H9 (cell line): Measurements from ENCODE around the gene BICD1. TPM values are rescaled to one million over a fixed set of nuclear protein-coding genes. Genes with fewer than 3 reads are reported as not detected.

ENCODE experiments used
- DNase-seq: peaks from one replicate; pipeline ENCODE4 v3.0.0-alpha.2; 2017
- H2AFZ ChIP-seq: one replicate; pipeline ENCODE4 v1.6.1; 2013; ENCODE audit warnings: mild to moderate bottlenecking, low read length, control low read depth, moderate library complexity
- H2AK5ac ChIP-seq: 2 replicates; pipeline ENCODE4 v1.6.1; 2013; ENCODE audit warnings: low read length, control low read depth, mixed read lengths; ENCODE audit not compliant: insufficient read length
- H2BK120ac ChIP-seq: one replicate; pipeline ENCODE4 v1.6.1; 2013; ENCODE audit warnings: low read depth, mild to moderate bottlenecking, low read length, control low read depth, inconsistent platforms; ENCODE audit not compliant: poor library complexity, severe bottlenecking
- H2BK12ac ChIP-seq: 2 replicates; pipeline ENCODE4 v1.6.1; 2013; ENCODE audit warnings: low read length, control low read depth, mixed read lengths, low read depth; ENCODE audit not compliant: insufficient read length
- H2BK15ac ChIP-seq: 2 replicates; pipeline ENCODE4 v1.6.1; 2013; ENCODE audit warnings: low read depth, low read length, control low read depth
- H2BK20ac ChIP-seq: one replicate; pipeline ENCODE4 v1.6.1; 2013; ENCODE audit warnings: low read depth, mild to moderate bottlenecking, low read length, control low read depth, inconsistent platforms; ENCODE audit not compliant: poor library complexity, severe bottlenecking
- H2BK5ac ChIP-seq: 2 replicates; pipeline ENCODE4 v1.6.1; 2013; ENCODE audit warnings: low read length, control low read depth, mixed read lengths; ENCODE audit not compliant: insufficient read length
- H3K14ac ChIP-seq: 2 replicates; pipeline ENCODE4 v1.6.1; 2013; ENCODE audit warnings: low read length, control low read depth; ENCODE audit not compliant: insufficient read depth
- H3K18ac ChIP-seq: 2 replicates; pipeline ENCODE4 v1.6.1; 2013; ENCODE audit warnings: low read depth, mild to moderate bottlenecking, mixed read lengths, low read length, control low read depth; ENCODE audit not compliant: insufficient read length
- H3K23ac ChIP-seq: 2 replicates; pipeline ENCODE4 v1.6.1; 2013; ENCODE audit warnings: low read length, control low read depth, mixed read lengths, low read depth; ENCODE audit not compliant: insufficient read length
- H3K23me2 ChIP-seq: 2 replicates; pipeline ENCODE4 v1.6.1; 2013; ENCODE audit warnings: low read depth, mild to moderate bottlenecking, mixed read lengths, low read length, control low read depth; ENCODE audit not compliant: insufficient read length, poor library complexity, severe bottlenecking
- H3K27ac ChIP-seq: 2 replicates; pipeline ENCODE4 v1.5.1; 2013; ENCODE audit warnings: low read length, control low read depth, mixed read lengths, low read depth; ENCODE audit not compliant: insufficient read length
- H3K27me3 ChIP-seq: 2 replicates; pipeline ENCODE4 v1.6.1; 2013; ENCODE audit warnings: low read length, control low read depth, inconsistent platforms; ENCODE audit not compliant: insufficient read depth
- H3K4ac ChIP-seq: 2 replicates; pipeline ENCODE4 v1.6.1; 2013; ENCODE audit warnings: low read depth, mild to moderate bottlenecking, control low read depth, inconsistent platforms, low read length, moderate library complexity
- H3K4me1 ChIP-seq: 2 replicates; pipeline ENCODE4 v1.6.1; 2013; ENCODE audit warnings: low read length, control low read depth, inconsistent platforms; ENCODE audit not compliant: insufficient read depth
- H3K4me2 ChIP-seq: 2 replicates; pipeline ENCODE4 v1.6.1; 2013; ENCODE audit warnings: low read length, control low read depth, mixed read lengths; ENCODE audit not compliant: insufficient read length, insufficient read depth
- H3K56ac ChIP-seq: 2 replicates; pipeline ENCODE4 v1.6.1; 2013; ENCODE audit warnings: low read depth, mild to moderate bottlenecking, mixed read lengths, low read length, control low read depth; ENCODE audit not compliant: insufficient read length
- H3K79me1 ChIP-seq: 2 replicates; pipeline ENCODE4 v1.6.1; 2013; ENCODE audit warnings: low read depth, mild to moderate bottlenecking, moderate library complexity, low read length, control low read depth, inconsistent platforms; ENCODE audit not compliant: insufficient read depth, poor library complexity, severe bottlenecking
- H3K79me2 ChIP-seq: 2 replicates; pipeline ENCODE4 v1.6.1; 2013; ENCODE audit warnings: low read length, control low read depth, inconsistent platforms; ENCODE audit not compliant: insufficient read depth
- H3K9ac ChIP-seq: 2 replicates; pipeline ENCODE4 v1.6.1; 2013; ENCODE audit warnings: low read length, control low read depth, mixed read lengths; ENCODE audit not compliant: insufficient read length; ENCODE audit errors: extremely low read depth
- H3K9me3 ChIP-seq: one replicate; pipeline ENCODE4 v1.6.1; 2013; ENCODE audit warnings: low read depth, low read length, inconsistent platforms; ENCODE audit not compliant: control insufficient read depth
- H3T11ph ChIP-seq: one replicate; pipeline ENCODE4 v1.6.1; 2013; ENCODE audit warnings: mild to moderate bottlenecking, low read length, control low read depth, inconsistent platforms
- H4K20me1 ChIP-seq: one replicate; pipeline ENCODE4 v1.6.1; 2013; ENCODE audit not compliant: control insufficient read depth, insufficient read length, insufficient read depth
- H4K5ac ChIP-seq: 2 replicates; pipeline ENCODE4 v1.6.1; 2013; ENCODE audit warnings: low read depth, mild to moderate bottlenecking, mixed read lengths, low read length, control low read depth; ENCODE audit not compliant: insufficient read length
- H4K8ac ChIP-seq: replicated peaks from 2 replicates; pipeline ENCODE4 v1.6.1; 2013; ENCODE audit warnings: low read length, control low read depth, mixed read lengths, low read depth; ENCODE audit not compliant: insufficient read length
- H4K91ac ChIP-seq: 2 replicates; pipeline ENCODE4 v1.6.1; 2013; ENCODE audit warnings: low read depth, mild to moderate bottlenecking, moderate library complexity, mixed read lengths, low read length, control low read depth; ENCODE audit not compliant: insufficient read length
- H3K27ac Mint-ChIP-seq, 3 experiments: 2 replicates in 2 of 3; 3 replicates in 1 of 3; pipeline ENCODE4 v1.8.0; 2020 to 2021; ENCODE audit warnings: mixed read lengths in 3 of 3, mild to moderate bottlenecking in 1 of 3, moderate library complexity in 1 of 3
- H3K27me3 Mint-ChIP-seq: 2 replicates; pipeline ENCODE4 v1.8.0; 2021; ENCODE audit warnings: low read depth, mild to moderate bottlenecking, moderate library complexity, mixed read lengths
- H3K36me3 Mint-ChIP-seq, 3 experiments: 2 replicates in 2 of 3; 3 replicates in 1 of 3; pipeline ENCODE4 v1.8.0; 2020 to 2021; ENCODE audit warnings: low read depth in 3 of 3, mixed read lengths in 3 of 3; ENCODE audit not compliant: insufficient read depth in 1 of 3
- H3K4me1 Mint-ChIP-seq, 2 experiments: 2 replicates each; pipeline ENCODE4 v1.8.0; 2020; ENCODE audit warnings: mixed read lengths in 2 of 2
- H3K4me3 Mint-ChIP-seq, 2 experiments: 2 replicates in 1 of 2; 3 replicates in 1 of 2; pipeline ENCODE4 v1.8.0; 2020 to 2021; ENCODE audit warnings: mild to moderate bottlenecking in 2 of 2, mixed read lengths in 2 of 2, moderate library complexity in 1 of 2
- H3K9me3 Mint-ChIP-seq, 2 experiments: 2 replicates in 1 of 2; 3 replicates in 1 of 2; pipeline ENCODE4 v1.8.0; 2020; ENCODE audit warnings: mild to moderate bottlenecking in 2 of 2, mixed read lengths in 2 of 2, moderate library complexity in 1 of 2
- total RNA-seq: library from RNA; stranded (reverse); gene quantifications from 2 replicates; pipeline ENCODE4 v1.2.1, GENCODE V29; 2021
- TF ChIP-seq, protein P1 (sequence below): fragments of 200-600 bp; sonication (generic); conservative IDR thresholded peaks from 3 replicates; pipeline ENCODE4 v1.8.0; 2021; ENCODE audit warnings: antibody characterized with exemption, mild to moderate bottlenecking

BICD1 gene
- total RNA-seq, 1 experiment from 2014 or later: 134 TPM

- H3K4ac ChIP-seq: no peak overlapping the region
- H3K18ac ChIP-seq: no peak overlapping the region
- H3K9me3 Mint-ChIP-seq: no peaks in the 10 kb centered on the region
- H3K36me3 Mint-ChIP-seq: peaks cover 16 to 32% (median 25%) of the 10 kb centered on the region in 3 experiments
- no peaks in the 10 kb centered on the region for H3K27me3 ChIP-seq
- H2BK20ac ChIP-seq: no peak overlapping the region
- H3K27me3 Mint-ChIP-seq: no peaks in the 10 kb centered on the region
- no peak overlapping the region for H3K27ac ChIP-seq
- H3K4me1 ChIP-seq: peaks cover 8% of the 10 kb centered on the region
- no peak overlapping the region for H2BK5ac ChIP-seq
- H4K91ac ChIP-seq: no peak overlapping the region
- H2BK15ac ChIP-seq: no peak overlapping the region
- H2AK5ac ChIP-seq: no peak overlapping the region
- TF ChIP-seq, protein P1, sequence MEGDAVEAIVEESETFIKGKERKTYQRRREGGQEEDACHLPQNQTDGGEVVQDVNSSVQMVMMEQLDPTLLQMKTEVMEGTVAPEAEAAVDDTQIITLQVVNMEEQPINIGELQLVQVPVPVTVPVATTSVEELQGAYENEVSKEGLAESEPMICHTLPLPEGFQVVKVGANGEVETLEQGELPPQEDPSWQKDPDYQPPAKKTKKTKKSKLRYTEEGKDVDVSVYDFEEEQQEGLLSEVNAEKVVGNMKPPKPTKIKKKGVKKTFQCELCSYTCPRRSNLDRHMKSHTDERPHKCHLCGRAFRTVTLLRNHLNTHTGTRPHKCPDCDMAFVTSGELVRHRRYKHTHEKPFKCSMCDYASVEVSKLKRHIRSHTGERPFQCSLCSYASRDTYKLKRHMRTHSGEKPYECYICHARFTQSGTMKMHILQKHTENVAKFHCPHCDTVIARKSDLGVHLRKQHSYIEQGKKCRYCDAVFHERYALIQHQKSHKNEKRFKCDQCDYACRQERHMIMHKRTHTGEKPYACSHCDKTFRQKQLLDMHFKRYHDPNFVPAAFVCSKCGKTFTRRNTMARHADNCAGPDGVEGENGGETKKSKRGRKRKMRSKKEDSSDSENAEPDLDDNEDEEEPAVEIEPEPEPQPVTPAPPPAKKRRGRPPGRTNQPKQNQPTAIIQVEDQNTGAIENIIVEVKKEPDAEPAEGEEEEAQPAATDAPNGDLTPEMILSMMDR: no peak
- H3K4me2 ChIP-seq: no peak overlapping the region
- H3K9ac ChIP-seq: no peak overlapping the region
- H4K8ac ChIP-seq: no peak overlapping the region
- no peaks in the 10 kb centered on the region for H4K20me1 ChIP-seq
- H3K27ac Mint-ChIP-seq: peak overlapping the region in 2 of 3 experiments; percentile 11 to 23; a peak in 2 of 7 replicates
- no peaks in the 10 kb centered on the region for H3K9me3 ChIP-seq
- H4K5ac ChIP-seq: no peak overlapping the region
- no peak overlapping the region for H3K23ac ChIP-seq
- no peak overlapping the region for H3K56ac ChIP-seq
- peaks cover 33 to 38% of the 10 kb centered on the region in 2 experiments for H3K4me1 Mint-ChIP-seq
- H2AFZ ChIP-seq: no peak overlapping the region
- H3T11ph ChIP-seq: no peak overlapping the region
- H3K4me3 Mint-ChIP-seq: no peak overlapping the region
- no peak overlapping the region for H3K14ac ChIP-seq
- peaks cover 2% of the 10 kb centered on the region; the same call in 1 of the 2 replicates for H3K79me2 ChIP-seq
- no peak overlapping the region for H2BK12ac ChIP-seq
- no peaks in the 10 kb centered on the region for H3K23me2 ChIP-seq
- DNase-seq: no peak
- no peak overlapping the region for H2BK120ac ChIP-seq
- H3K79me1 ChIP-seq: peaks cover 8% of the 10 kb centered on the region
These were observed 44.9 kb downstream of the BICD1 start for GRCh38 chr12:32151552-32151951.
